HG02973 (cell line): ENCODE results near the gene DNAH3.
"Not testable (repeated sequence)": the region's sequence is repeated elsewhere in the genome, so short reads cannot be mapped to it uniquely, and the experiment has no call there.

Experiments used
- ATAC-seq: cut with Tn5 transposase; IDR thresholded peaks from one replicate; pipeline ENCODE4 v1.9.1; 2021; ENCODE audit warnings: moderate library complexity; ENCODE audit not compliant: unreplicated experiment

DNAH3 gene

GRCh38 chr16:21150375-21151001 is at the start of gene DNAH3:
Gene DNAH3, minus strand, starts transcription at chr16:21150846. Its CDS starts 527 bp downstream, at chr16:21150319.
- no peak for ATAC-seq

- no peak for ATAC-seq
Measured at GRCh38 chr16:21199607-21200218, 49.1 kb upstream of the DNAH3 start.

- ATAC-seq: no peak
Measured at GRCh38 chr16:21197621-21198020, 47.0 kb upstream of the DNAH3 start.

GRCh38 chr16:21197112-21197511 is 46.5 kb upstream of the DNAH3 start:
- no peak for ATAC-seq

- ATAC-seq: not testable (repeated sequence)
Measured at GRCh38 chr16:21195330-21195729, 44.7 kb upstream of the DNAH3 start.

- no peak for ATAC-seq
Measured at GRCh38 chr16:21194771-21195301, 44.2 kb upstream of the DNAH3 start.

GRCh38 chr16:21192991-21193390 is 42.3 kb upstream of the DNAH3 start:
- no peak for ATAC-seq

- no peak for ATAC-seq
Measured at GRCh38 chr16:21190599-21190998, 40.0 kb upstream of the DNAH3 start.

- ATAC-seq: no peak
Measured at GRCh38 chr16:21190013-21190412, 39.4 kb upstream of the DNAH3 start.

- ATAC-seq: no peak
Measured at GRCh38 chr16:21189311-21189710, 38.7 kb upstream of the DNAH3 start.

- no peak for ATAC-seq
Measured at GRCh38 chr16:21186326-21186691, 35.7 kb upstream of the DNAH3 start.

- no peak for ATAC-seq
Measured at GRCh38 chr16:21185659-21186325, 35.1 kb upstream of the DNAH3 start.

GRCh38 chr16:21184834-21185233 is 34.2 kb upstream of the DNAH3 start:
- no peak for ATAC-seq

GRCh38 chr16:21183995-21184394 is 33.3 kb upstream of the DNAH3 start:
- ATAC-seq: no peak

- ATAC-seq: no peak
Measured at GRCh38 chr16:21179983-21180365, 29.3 kb upstream of the DNAH3 start.

- no peak for ATAC-seq
Measured at GRCh38 chr16:21179126-21179982, 28.7 kb upstream of the DNAH3 start.

GRCh38 chr16:21175397-21175796 is 24.8 kb upstream of the DNAH3 start:
- ATAC-seq: no peak

- no peak for ATAC-seq
Measured at GRCh38 chr16:21172650-21173049, 22.0 kb upstream of the DNAH3 start.

- ATAC-seq: not testable (repeated sequence)
Measured at GRCh38 chr16:21170116-21170515, 19.5 kb upstream of the DNAH3 start.

GRCh38 chr16:21169249-21169981 is 18.8 kb upstream of the DNAH3 start:
- ATAC-seq: no peak
